Body of pancreas (tissue), 4 donors: ENCODE measurements around the gene FKRP.

Experiments used
- CTCF ChIP-seq, 7 experiments: fragments of 450-650 bp in 4 of 7; fragments of 200-600 bp in 3 of 7; sonication (generic) in 3 of 7; IDR thresholded peaks; one replicate each; pipeline ENCODE4 v1.5.1; 2016 to 2019; ENCODE audit warnings: antibody characterized with exemption in 7 of 7
- POLR2A ChIP-seq, 3 donors: fragments of 450-650 bp; IDR thresholded peaks; one replicate each; pipeline ENCODE4 v1.6.1; 2016; ENCODE audit warnings: antibody characterized with exemption in 3 of 3, mild to moderate bottlenecking in 2 of 3

DNA sequence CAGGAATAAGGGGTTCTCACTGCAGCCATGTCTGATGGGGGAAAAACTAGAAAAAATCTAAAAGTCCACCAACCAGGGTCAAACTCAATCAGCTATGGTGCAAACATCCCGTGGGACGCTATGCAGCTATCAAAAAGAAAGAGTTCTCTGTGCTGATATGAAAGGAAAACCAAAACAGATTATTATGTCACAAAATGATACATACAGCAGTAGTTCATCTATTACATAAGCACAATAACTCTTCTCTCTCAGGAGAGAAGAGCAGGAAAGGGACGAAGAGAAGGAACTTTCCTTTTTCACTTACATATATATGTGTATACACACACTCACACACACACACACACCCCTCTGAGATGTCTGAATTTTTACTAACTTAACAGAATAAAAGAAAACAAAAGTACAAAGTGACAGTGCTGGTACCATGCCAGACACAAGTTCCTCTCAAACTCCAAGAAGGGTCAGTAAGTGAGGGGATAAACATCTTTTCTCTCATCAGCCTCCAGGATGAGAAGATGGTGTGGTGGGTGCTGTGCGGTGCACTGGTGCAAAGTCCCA lies 2.9 kb upstream of the FKRP start:
- no peak for TF ChIP-seq POLR2A (IDR thresholded peaks at IDR 0.05)
- TF ChIP-seq CTCF (IDR thresholded peaks at IDR 0.05) = no peak
